H4 (cell line): ENCODE measurements around the gene TOX4. TPM values are rescaled to one million over a fixed set of nuclear protein-coding genes. Genes with fewer than 3 reads are reported as not detected.
"Not testable (repeated sequence)": the region's sequence is repeated elsewhere in the genome, so short reads cannot be mapped to it uniquely, and the experiment has no call there.

ENCODE experiments used
- DNase-seq: peaks from one replicate; pipeline ENCODE4 v3.0.0-alpha.2; 2015; ENCODE audit warnings: low spot score
- total RNA-seq: library from RNA; depleted of rRNA; stranded (reverse); fragments of >200 nt; shearing (Covaris generic); gene quantifications from 2 replicates; pipeline ENCODE4 v1.2.3, GENCODE V29; 2014; rRNA removed

TOX4 gene
- total RNA-seq: 12.7 and 14.3 TPM in 2 replicates

DNA sequence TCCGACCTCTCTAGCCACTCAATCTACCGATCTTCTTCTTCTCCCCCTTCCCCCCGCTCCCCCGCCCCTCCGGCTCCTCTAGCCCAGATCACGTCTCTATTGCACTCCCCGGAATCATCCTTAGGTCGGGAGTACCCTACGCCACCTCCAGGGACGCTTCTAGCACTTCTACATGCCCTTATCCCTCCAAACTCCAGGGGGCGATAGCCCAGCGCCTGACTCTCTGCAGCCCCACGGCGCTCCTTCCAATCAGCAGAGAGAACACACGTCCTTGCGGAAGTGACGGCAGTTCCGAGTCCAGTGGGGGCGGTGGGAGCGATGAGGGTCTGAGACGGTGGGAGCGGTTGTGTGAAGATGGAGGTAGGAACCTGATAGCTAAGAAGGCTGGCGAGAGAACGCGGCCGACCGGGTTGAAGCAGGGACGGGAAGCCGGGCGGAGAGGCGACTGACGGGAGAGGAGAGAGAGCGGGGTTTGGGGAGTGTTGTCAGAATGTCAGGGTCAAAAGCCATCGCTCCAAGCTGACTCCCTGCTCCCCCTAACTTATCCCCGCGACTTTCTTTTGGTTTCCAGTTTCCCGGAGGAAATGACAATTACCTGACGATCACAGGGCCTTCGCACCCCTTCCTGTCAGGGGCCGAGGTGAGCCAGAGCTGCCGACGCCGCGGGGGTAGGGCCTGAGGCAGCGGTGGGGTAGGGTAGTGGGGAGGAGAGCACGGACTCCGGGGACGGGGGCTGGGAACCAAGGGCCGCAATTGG, at the start of gene TOX4, which contains the start of gene RAB2B:
TOX4 (plus strand) TSS at position 271 of the 757 bp plus-strand sequence; CDS start at position 355, 84 bp downstream.
RAB2B (minus strand) TSS at position 35 of the 757 bp plus-strand sequence. CDS start 87 bp downstream, outside the sequence.
- peak; percentile 97 for DNase-seq

DNA sequence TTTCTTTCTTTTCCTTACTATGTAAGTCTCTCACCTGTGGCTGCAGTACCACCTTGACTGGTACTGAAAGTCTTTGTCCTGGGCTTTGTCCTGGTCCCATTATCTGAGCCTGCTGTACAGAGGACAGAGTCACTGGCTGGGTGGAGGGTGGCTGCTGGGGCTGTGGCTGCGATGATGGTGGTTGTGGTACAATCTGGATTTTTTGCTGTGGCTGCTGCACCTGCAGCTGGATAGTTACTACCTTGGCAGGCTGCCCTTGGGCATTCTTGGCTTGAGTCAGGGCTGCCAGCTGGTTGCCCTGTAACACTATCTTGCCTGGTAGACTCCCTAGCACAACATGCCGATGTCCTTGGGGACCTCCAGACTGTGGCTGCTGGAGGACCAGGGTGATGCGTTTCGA, 48.1 kb upstream of the TOX4 start:
- DNase-seq: peak; percentile 8

DNA sequence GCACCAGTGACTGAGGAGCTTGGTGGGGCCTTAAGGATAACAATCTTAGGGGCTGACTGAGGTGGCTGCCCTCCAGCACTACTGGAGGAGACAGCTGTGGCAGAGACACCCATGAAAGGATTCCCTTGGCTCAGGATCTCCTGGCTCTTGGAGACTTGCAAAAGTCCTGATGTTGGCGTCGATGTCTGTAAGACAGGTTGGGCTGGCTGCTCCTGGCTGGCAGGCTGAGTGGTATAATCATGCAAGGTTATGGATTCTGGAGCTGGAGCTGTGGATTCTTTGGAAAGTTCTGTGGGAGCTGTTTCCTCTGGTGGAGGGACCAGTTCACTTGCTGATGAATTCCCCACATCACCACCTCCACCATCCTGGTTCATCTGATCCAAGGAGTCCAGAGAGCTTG, 45.9 kb upstream of the TOX4 start:
- no peak for DNase-seq

DNA sequence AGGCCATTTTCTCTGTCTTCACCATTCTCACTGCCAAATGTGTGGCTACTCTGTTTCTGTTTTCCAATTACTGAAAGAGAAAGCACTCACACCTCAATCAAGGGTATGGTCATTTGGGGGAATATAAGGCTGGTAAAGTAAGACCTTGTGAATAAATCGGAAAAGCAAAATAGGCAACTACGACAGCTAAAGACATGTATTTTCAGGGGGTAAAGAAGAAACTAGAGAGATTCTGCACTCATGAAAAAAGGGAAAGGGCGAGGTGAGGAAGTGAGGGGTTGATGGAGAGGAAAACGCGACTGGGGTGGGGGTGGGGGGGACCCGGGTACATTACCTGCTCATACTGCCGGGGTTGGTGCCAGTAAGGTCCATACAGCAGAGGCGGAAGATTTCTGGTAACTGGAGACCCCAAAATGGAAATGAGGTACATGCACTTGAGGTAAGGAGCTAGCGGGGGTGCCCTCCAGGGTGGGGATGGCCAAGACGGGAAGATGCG, 40.4 kb upstream of the TOX4 start:
- DNase-seq: no peak

DNA sequence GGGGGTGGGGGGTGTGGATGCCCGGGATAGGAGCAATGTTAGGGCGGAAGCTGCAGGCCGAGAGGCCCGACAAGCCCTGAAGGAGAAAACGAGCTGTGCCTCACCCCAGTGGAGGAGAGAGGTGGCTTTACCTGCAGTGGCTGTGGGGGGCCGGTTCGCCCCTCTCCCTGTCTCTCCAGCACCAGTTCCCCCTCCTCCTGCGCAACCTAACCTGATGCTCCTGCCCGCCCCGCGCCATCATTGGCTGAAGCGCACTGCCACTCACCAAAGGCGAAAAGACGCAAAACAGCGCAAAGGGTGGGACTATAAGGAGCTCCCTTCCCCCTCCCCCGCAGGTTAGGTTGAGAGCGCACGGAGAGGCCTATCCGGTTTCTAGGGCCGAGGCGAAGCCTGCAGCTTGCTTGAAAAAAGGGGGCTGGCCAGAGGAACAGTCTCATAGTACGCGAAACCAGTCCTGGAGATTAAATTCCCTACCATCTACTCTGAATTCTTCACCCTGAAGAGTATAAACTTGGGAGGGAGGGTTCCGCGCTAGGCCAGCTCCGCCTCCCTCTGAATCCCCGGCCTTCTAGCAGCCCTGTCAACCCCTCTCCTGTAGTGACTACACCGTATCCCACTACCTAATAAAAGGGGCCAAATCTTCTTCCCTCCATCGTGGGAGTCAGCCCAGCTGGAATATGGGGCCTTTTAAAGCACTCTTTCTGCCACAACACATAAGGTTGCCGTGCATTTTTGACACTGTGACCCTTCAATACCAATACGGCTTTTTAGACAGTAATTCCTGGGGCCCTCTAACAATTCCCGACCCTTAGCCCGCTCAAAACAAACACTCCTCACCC, 39.7 kb upstream of the TOX4 start:
- peak; percentile 97 for DNase-seq

DNA sequence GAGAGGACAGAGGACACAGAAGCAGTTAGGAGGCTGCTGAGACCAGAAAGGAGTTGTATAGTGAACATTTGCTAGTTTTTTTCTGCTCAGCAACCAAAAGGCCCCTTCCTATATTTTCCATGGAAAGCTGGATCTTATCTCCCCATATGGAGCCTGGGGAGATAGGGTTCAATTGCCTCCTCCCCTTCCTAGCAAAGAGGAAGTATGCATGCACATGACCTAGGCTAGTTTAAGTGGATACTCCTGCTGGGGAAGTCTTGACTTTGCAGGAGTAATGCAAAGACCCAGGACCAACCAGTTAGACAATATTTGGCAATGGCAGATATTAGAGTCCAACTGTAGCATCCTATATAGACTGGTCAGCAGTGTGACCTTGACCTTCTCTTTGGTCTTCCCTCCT, 36.1 kb upstream of the TOX4 start:
- DNase-seq: no peak

DNA sequence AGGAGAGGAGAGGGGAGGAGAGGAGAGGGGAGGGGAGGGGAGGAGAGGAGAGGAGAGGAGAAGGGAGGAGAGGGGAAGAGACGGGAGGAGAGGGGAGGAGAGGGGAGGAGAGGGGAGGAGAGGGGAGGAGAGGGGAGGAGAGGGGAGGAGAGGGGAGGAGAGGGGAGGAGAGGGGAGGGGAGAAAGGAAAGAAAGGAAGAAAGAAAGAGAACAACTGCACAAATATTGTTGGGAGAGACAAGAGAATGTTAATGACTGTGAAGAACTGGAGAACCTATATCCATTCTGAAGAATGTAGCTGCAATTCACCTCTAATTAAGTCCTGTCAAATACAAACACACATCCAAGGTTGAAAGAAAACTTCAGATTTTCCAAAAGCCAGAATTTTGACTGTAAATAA, 34.3 kb upstream of the TOX4 start:
- DNase-seq: not testable (repeated sequence)

DNA sequence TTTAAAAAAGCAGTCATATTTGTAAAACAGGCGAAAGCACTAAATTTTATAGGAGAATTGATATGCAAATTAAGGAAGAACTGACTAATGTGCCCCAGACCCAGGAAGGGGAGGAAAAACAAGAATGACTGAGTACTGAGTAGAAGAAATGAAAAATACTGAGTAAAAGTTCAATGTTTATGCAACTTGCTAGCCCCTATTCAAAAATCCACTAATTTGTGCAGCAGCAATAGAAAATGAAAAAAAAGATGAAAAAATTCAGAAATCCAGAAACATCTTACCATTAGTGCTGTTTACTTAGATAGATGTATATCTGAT, 27.1 kb upstream of the TOX4 start:
- no peak for DNase-seq

DNA sequence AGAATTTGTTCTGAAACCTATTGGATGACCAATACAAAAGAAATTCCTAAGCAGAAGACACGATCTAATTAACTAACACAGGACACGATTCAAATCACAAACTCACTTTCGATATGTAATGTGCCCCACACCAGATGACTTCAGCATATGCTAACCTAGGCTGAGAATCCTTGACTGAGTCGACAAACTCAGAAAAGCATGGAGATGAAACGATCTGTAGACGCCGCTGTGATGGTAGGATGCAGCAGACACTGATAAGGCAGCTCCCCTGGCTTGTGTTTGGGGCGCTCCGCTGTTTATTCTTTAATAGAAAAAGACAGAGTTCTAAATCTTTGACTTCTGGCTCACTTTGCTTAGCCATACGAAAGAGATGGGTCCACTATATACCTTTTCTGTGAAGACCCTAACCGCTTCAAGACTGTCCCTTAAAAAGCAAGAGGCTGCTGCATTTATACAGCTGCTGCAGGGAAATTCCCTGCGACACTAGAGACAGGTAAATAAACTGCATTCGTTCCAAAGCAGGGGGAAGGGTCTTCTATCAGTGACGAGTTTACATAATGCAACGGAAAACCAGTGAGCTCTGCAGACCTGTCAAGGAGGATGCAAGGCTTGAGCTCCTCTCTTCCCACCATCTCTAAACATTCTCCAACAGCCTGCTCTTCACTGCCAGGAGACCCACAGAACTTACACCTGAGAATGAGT, 22.0 kb upstream of the TOX4 start:
- DNase-seq: no peak

DNA sequence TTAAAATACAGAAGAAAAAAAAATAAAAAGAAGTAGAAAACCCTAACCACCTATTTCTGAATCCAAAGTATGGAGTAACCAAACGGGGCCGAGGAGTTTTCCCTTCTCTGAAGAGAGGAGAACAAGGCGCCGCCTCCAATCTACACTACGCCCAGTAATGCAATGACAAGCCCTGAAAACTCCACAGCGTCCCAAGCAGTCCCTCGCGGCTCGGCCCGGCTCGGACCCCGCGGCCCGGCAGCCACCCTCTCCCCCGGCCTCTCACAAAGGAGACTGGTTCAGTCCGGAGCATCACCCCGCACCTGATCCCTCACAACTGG, 21.4 kb upstream of the TOX4 start:
- peak; percentile 6 for DNase-seq

DNA sequence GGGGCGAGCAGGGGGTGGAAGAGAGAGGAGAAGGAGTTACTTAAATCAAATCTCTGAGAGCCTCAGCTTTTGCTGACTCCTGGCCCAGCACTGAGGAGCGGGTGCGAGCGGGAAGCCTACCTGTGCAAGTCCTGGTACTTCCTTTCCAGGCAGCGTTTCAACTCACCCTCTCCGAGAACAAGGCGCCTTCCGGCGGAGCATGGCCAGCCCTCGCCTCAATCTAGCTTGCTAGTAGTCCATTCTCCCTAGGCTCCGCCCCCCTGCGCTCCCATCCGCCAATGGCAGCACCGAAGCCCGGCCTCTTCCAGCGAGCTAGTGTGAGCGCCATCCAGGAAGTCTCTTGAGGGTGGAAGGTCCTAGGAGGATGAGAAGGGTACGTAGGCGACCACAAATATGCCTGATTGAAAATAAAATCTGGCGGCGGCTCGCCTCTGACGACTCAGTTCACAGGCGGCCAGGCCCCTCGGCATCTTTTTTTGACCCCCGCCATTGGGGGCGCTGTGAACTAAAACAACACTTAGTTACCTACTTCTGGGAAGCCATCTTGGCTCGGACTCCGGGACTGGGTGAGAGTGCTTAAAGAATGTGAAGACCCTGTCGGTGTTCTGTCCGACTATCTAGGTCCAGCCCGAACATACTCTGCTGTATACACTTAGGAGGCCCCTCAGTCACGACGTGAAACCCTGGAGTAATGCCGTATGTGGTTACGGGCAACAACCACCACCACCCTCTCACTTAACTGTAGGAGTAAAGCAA, 20.9 kb upstream of the TOX4 start, which contains the start of gene CHD8:
CHD8 (minus strand) TSS at position 212 of the 756 bp plus-strand sequence. CDS start 24,480 bp downstream, outside the sequence.
- peak; percentile 99 for DNase-seq

DNA sequence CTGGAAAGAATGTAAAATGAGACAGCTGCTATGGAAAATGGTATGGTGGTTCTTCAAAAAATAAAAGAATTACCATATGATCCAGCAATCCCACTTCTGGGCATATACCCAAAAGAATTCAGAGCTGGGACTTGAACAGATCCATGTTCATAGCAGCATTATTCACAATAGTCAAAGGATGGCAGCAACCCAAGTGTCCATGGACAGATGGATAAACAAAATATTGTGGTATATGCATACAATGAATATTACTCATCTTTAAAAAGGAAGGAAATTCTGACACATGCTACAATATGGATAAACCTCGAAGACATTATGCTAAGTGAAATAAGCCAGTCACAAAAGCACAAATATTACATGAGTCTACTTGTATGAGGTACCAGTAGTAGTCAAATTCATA, 9.4 kb upstream of the TOX4 start:
- DNase-seq: no peak

DNA sequence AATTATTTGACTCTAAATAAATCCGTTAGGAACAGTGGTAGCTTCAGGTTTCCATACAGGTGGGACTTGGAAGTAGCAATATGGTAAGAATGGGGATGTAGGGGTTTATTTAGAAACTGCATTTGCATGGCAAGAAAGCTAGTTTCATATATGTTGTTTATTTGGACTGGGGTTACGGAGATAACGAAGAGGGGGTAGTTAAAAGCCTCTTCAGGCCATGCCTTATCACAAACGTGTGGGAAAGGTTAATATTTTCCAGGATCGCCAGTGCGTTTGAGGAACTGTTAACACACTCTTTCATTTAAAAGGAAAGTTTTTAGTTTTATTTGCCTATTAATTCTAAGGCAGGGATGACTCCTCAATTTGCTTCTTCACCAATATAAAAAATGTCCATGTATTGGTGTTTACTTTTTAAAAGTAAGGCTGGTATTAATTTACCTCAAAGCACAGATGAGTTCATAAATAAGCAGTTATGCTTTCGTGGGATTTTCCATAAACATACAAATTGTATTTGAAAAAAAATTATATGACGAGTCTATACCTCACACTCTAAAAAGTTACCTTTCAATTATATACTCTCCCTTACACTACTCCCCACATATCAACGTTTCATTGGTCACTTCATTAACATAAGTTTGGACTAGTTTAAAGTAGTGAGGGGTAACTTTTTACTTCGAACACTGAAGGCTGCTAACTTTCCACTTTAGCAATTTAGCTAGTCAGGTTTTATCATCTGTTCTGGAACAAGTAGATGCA, 1.1 kb upstream of the TOX4 start:
- no peak for DNase-seq

DNA sequence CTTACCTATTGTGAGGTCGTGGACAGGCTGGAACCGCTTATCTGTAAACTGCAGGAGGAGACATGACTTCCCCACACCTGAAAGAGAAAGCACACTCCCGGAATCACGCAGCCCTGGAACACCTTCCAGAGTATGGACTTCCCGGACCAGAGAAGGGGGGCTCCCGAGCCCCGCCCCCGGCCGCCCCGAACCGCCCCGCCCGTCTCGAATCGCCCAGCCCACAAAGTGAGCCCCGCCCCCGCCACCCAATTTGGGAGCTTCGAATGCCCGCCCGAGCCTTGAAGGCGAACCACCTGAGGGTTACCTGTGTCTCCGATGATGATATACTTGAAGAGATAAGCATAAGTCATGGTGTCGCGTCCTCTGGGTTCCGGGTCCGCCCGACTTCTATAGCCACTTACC, 471 bp upstream of the TOX4 start:
- no peak for DNase-seq

DNA sequence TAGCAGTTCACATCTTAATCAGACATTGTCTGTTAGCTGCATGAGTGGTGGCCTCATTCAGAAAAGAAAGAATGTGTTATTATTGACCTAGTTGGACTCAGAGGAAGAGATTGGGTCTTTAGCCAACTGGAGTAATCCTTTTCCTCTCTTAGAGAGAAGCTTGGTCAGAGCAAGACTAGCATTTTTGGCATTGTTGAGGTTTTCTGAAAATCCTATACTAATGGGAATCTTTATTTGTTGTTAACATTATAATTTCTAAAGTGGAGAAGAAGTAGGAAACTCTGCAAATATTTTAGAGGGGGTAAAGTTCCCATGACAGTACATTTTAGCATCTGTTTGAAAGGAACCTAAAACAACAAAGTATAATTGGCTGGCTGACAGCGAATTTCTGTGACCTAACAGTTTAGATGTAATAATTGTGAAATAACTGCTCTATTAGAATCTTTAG, 9.7 kb downstream of the TOX4 start:
- no peak for DNase-seq

DNA sequence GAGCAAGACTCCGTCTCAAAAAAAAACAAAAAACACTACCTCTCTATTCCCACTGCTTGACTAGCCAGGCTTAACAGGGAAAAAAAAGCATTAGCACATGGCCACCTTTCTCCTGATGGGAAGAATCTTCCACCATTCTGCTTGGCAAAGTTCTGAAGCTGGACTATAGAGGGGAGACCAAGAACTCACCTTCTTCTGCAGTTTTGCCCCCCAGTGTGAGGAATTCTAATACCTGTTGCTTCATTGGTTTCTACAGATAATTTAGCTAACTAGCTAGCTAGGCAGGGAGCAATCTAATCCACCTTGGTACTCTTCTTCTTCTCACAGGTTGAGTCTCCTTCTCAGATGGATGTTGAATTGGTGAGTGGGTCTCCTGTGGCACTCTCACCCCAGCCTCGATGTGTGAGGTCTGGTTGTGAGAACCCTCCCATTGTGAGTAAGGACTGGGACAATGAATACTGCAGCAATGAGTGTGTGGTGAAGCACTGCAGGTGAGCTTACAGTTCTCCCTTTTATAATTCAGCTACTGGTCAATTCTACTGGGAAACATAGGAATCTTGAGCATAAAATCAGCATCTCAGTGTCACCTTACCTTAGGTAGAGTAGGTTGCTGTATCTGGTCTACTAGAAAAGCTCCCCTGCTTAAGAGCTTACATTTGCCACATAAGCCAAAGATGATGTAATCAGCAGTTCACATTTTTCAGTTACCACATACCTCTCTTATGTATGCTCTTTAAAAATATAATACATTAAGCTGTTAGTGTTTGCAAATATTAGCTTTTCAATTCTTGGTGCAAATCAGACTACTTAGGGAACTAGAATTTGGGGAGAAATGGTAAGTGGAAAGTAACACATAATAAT, 18.1 kb downstream of the TOX4 start:
- DNase-seq: no peak

DNA sequence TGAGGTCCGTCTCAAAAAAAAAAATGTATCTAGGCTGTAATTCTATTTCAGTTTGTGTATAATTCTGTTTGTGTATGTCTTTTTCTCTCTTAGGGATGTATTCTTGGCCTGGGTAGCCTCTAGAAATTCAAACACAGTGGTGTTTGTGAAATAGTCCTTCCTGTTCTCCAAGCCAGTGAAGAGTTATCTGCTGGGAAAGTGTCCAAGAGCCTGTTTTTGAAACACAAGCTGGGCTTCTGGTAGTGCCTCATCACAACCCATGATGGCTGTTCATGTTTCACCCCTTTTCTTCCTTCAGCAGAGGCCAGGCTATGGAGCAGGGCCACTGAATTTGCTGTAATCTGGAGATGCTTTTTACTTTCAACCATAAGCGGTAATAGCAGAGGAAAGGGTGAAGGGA, 19.5 kb downstream of the TOX4 start:
- DNase-seq: no peak

DNA sequence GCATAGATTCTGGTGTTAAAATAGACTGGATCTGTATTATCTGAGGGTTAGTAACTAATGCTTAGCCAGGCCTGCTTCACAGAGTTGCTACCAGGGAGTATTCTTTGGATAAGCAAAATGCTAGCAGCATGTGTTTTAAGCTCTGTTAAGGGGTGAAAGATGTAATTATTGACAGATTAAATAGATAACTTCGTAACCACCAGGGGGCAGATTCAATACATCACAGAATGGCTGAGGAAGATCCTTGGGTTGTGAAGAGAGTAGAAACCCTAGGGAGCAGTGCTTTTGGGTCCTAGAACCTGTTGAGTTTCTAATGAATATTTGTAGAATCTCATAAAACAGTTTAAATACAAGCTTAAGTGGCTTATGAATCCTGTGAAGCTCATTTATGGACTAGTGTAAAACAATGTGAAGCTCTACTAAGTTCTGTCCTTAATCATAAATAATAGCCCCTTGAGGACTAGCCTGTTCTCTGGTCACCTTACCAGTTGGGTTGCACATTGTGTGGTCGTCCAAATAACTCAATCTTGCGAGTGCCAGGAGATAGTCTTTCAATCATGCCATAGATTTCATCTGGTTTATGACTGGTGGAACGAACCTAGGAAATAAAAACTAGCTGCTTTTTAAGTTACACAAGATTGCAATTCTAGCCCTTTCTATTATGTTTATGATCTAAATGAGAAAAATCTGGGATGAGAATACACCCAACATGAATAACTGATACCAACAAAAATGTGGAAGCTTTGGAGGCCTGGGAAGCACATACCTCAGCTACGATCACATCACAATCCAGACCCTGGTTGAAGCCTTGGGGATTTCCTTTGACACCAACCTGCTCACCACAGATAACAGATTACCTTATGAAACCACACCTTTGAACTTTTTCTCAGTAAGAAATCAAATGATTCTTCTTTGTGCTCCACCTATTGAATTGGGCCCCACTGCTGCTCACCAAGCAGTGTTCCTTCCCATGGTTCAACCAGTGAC, 21.8 kb downstream of the TOX4 start:
- DNase-seq: no peak
